Activated naive CD8-positive, alpha-beta T cell treated with anti-CD3 and anti-CD28 coated beads for 36 hours (primary cell): Measurements from ENCODE around the gene OR5AU1. TPM values are rescaled to one million over a fixed set of nuclear protein-coding genes. Genes with fewer than 3 reads are reported as not detected.

ENCODE experiments used
- DNase-seq: peaks from one replicate; pipeline ENCODE4 v3.0.0; 2021
- H3K27ac Mint-ChIP-seq: one replicate; pipeline ENCODE4 v1.8.0; 2022; ENCODE audit warnings: mild to moderate bottlenecking, moderate library complexity, mixed read lengths
- H3K27me3 Mint-ChIP-seq: one replicate; pipeline ENCODE4 v1.8.0; 2022; ENCODE audit warnings: mild to moderate bottlenecking, mixed read lengths
- H3K36me3 Mint-ChIP-seq: one replicate; pipeline ENCODE4 v1.8.0; 2021; ENCODE audit warnings: mild to moderate bottlenecking, mixed read lengths
- H3K4me1 Mint-ChIP-seq: one replicate; pipeline ENCODE4 v1.8.0; 2021; ENCODE audit warnings: mixed read lengths
- H3K4me3 Mint-ChIP-seq: one replicate; pipeline ENCODE4 v1.8.0; 2022; ENCODE audit warnings: mild to moderate bottlenecking, moderate library complexity, mixed read lengths
- H3K9me3 Mint-ChIP-seq: one replicate; pipeline ENCODE4 v1.8.0; 2022; ENCODE audit warnings: mixed read lengths
- total RNA-seq, 2 experiments: library from RNA; stranded (reverse); gene quantifications; one replicate each; pipeline ENCODE4 v1.2.3, GENCODE V29; 2021

OR5AU1 gene
- total RNA-seq, 2 experiments from 2014 or later = not detected

GRCh38 chr14:21105095-21105494 is 50.8 kb downstream of the OR5AU1 start:
- Mint-ChIP-seq H3K27ac (no peak overlapping the region), H3K27me3 (no peaks in the 10 kb centered on the region), H3K4me1 (peaks cover 27% of the 10 kb centered on the region), H3K9me3 (no peaks in the 10 kb centered on the region), H3K36me3 (no peaks in the 10 kb centered on the region), H3K4me3 (peak overlapping the region; percentile 96)
- DNase-seq = no peak

Other genes with a start within 250 kb of the OR5AU1 start
- gene RNASE2, start 200.6 kb downstream of the OR5AU1 start, total RNA-seq = not detected
- 10 to 100 TPM; 94.1 to 99.1 TPM for gene METTL17, start 166.1 kb downstream of the OR5AU1 start, total RNA-seq
- gene SLC39A2, start 156.8 kb downstream of the OR5AU1 start, total RNA-seq = under 1 TPM; 0.36 to 0.54 TPM
- gene NDRG2, start 131.0 kb downstream of the OR5AU1 start, total RNA-seq = 1 to 10 TPM; 4.2 to 4.9 TPM
- not detected for gene TPPP2, start 125.8 kb downstream of the OR5AU1 start, total RNA-seq
- gene RNASE13, start 121.3 kb downstream of the OR5AU1 start, total RNA-seq = not detected
- not detected for gene RNASE7, start 113.7 kb downstream of the OR5AU1 start, total RNA-seq
- not detected for gene RNASE8, start 98.2 kb downstream of the OR5AU1 start, total RNA-seq
- under 1 TPM in 1 of 2 experiments, not detected in 1; 0.21 TPM for gene ARHGEF40, start 85.8 kb downstream of the OR5AU1 start, total RNA-seq
- 1 to 10 TPM; 6.9 to 8.6 TPM for gene ZNF219, start 57.4 kb downstream of the OR5AU1 start, total RNA-seq
- not detected for gene TMEM253, start 55.0 kb downstream of the OR5AU1 start, total RNA-seq
- gene HNRNPC, start 113.4 kb upstream of the OR5AU1 start, total RNA-seq = 1,000 to 10,000 TPM; 1,256 to 1,302 TPM
- gene RPGRIP1, start 124.0 kb upstream of the OR5AU1 start, total RNA-seq = under 1 TPM; 0.08 to 0.22 TPM
- 100 to 1,000 TPM; 218 to 221 TPM for gene SUPT16H, start 228.0 kb upstream of the OR5AU1 start, total RNA-seq